Measurements from ENCODE around the gene CCL16. TPM values are rescaled to one million over a fixed set of nuclear protein-coding genes. Genes with fewer than 3 reads are reported as not detected.

CCL16 gene
- polyA plus RNA-seq, 1 donor (not counting 4 experiments of a cell fraction or from before 2014, with no cell fraction given): not detected

- Histone ChIP-seq H3K4me2 (ENCODE audit: control insufficient read depth, extremely low read depth, insufficient read depth, low read depth, low read length) (no peak overlapping the region), H2AFZ (ENCODE audit: control insufficient read depth, low read length) (no peak overlapping the region), H3K27ac (ENCODE audit: control insufficient read depth, insufficient read depth, low read length) (no peak overlapping the region), H3K36me3 (ENCODE audit: control insufficient read depth in 2 of 2, extremely low read depth in 1 of 2, insufficient read depth in 2 of 2, low read length in 2 of 2) (no peaks in the 10 kb centered on the region), H3K9me1 (ENCODE audit: control insufficient read depth, extremely low read depth, insufficient read depth, low read length) (no peaks in the 10 kb centered on the region), H3K9ac (ENCODE audit: control insufficient read depth, extremely low read depth, insufficient read depth, low read length) (no peak overlapping the region), H3K79me2 (ENCODE audit: control insufficient read depth, insufficient read depth, low read length) (no peaks in the 10 kb centered on the region), H3K4me3 (ENCODE audit: control insufficient read depth in 2 of 3, extremely low read depth in 1 of 3, insufficient read depth in 2 of 3, low read depth in 1 of 3, low read length in 3 of 3) (no peak overlapping the region), H3K4me1 (ENCODE audit: control insufficient read depth, extremely low read depth, insufficient read depth, low read length) (no peaks in the 10 kb centered on the region), H3K27me3 (ENCODE audit: control insufficient read depth, extremely low read depth, insufficient read depth, low read length) (no peaks in the 10 kb centered on the region), H3K9me3 (ENCODE audit: control insufficient read depth, low read depth, low read length) (no peaks in the 10 kb centered on the region), H4K20me1 (ENCODE audit: control insufficient read depth, extremely low read depth, insufficient read depth, low read length) (no peaks in the 10 kb centered on the region)
- FAIRE-seq: no peak
- TF ChIP-seq EZH2 (IDR thresholded peaks at IDR 0.05; ENCODE audit: low read length) (no peak), CTCF (optimal IDR thresholded peaks at IDR 0.05 in 1 of 3, IDR thresholded peaks at IDR 0.05 in 1 of 3, conservative IDR thresholded peaks at IDR 0.05 in 1 of 3; ENCODE audit: extremely low read depth in 1 of 3, insufficient read depth in 2 of 3, low read length in 3 of 3) (no peak)
- DNase-seq (ENCODE audit: low read depth, low spot score): no peak
- dilution Hi-C loops (cut with MboI; ENCODE audit: extremely low pct_ligation_motif_present, low sequenced_read_pairs): no loop called here
Measured at GRCh38 chr17:36001862-36002603, 20.7 kb upstream of the CCL16 start.

- Histone ChIP-seq H3K4me3 (ENCODE audit: control insufficient read depth in 2 of 3, extremely low read depth in 1 of 3, insufficient read depth in 2 of 3, low read depth in 1 of 3, low read length in 3 of 3) (no peak within 1 kb of the TSS), H4K20me1 (ENCODE audit: control insufficient read depth, extremely low read depth, insufficient read depth, low read length) (no peaks in the 10 kb centered on the region), H3K4me2 (ENCODE audit: control insufficient read depth, extremely low read depth, insufficient read depth, low read depth, low read length) (no peak within 1 kb of the TSS), H3K9me3 (ENCODE audit: control insufficient read depth, low read depth, low read length) (no peaks in the 10 kb centered on the region), H2AFZ (ENCODE audit: control insufficient read depth, low read length) (no peak within 1 kb of the TSS), H3K36me3 (ENCODE audit: control insufficient read depth in 2 of 2, extremely low read depth in 1 of 2, insufficient read depth in 2 of 2, low read length in 2 of 2) (no peaks in the 10 kb centered on the region), H3K9me1 (ENCODE audit: control insufficient read depth, extremely low read depth, insufficient read depth, low read length) (no peaks in the 10 kb centered on the region), H3K27me3 (ENCODE audit: control insufficient read depth, extremely low read depth, insufficient read depth, low read length) (no peaks in the 10 kb centered on the region), H3K4me1 (ENCODE audit: control insufficient read depth, extremely low read depth, insufficient read depth, low read length) (no peaks in the 10 kb centered on the region), H3K9ac (ENCODE audit: control insufficient read depth, extremely low read depth, insufficient read depth, low read length) (no peak within 1 kb of the TSS), H3K27ac (ENCODE audit: control insufficient read depth, insufficient read depth, low read length) (no peak within 1 kb of the TSS), H3K79me2 (ENCODE audit: control insufficient read depth, insufficient read depth, low read length) (no peaks in the 10 kb centered on the region)
- DNase-seq (ENCODE audit: low read depth, low spot score): no peak
- TF ChIP-seq EZH2 (IDR thresholded peaks at IDR 0.05; ENCODE audit: low read length): no peak
- TF ChIP-seq CTCF (optimal IDR thresholded peaks at IDR 0.05 in 1 of 3, IDR thresholded peaks at IDR 0.05 in 1 of 3, conservative IDR thresholded peaks at IDR 0.05 in 1 of 3; ENCODE audit: extremely low read depth in 1 of 3, insufficient read depth in 2 of 3, low read length in 3 of 3): no peak
- dilution Hi-C loops (cut with MboI; ENCODE audit: extremely low pct_ligation_motif_present, low sequenced_read_pairs): no loop called here
- no peak for FAIRE-seq
Measured at GRCh38 chr17:36001110-36001771, 19.9 kb upstream of the CCL16 start, which contains the start of gene CCL15. Gene CCL15 (minus strand): TSS chr17:36001553. CDS start chr17:36001492, 61 bp downstream.

All from keratinocyte (primary cell).